ENCODE data around the gene POU6F2.

POU6F2 gene

GRCh38 chr7:39069031-39069430 lies 91.3 kb downstream of the POU6F2 start:
- CTCF ChIA-PET: no interaction called here
- no peak overlapping the region for H3K27ac Mint-ChIP-seq
- H3K36me3 Mint-ChIP-seq: no peaks in the 10 kb centered on the region

GRCh38 chr7:39069896-39070881 lies 92.5 kb downstream of the POU6F2 start:
- H3K27me3 Mint-ChIP-seq: no peaks in the 10 kb centered on the region
- H3K9me3 Mint-ChIP-seq: no peaks in the 10 kb centered on the region
- H3K4me1 Mint-ChIP-seq: no peaks in the 10 kb centered on the region
- no peak overlapping the region for H3K4me3 Mint-ChIP-seq
- DNase-seq: no peak
- no peaks in the 10 kb centered on the region for H3K36me3 Mint-ChIP-seq
- CTCF ChIA-PET: no interaction called here
- H3K27ac Mint-ChIP-seq: no peak overlapping the region

More at GRCh38 chr7:39069031-39069430, 91.3 kb downstream of the POU6F2 start:
- DNase-seq: no peak
- Mint-ChIP-seq H3K27me3 (no peaks in the 10 kb centered on the region), H3K9me3 (no peaks in the 10 kb centered on the region), H3K4me3 (no peak overlapping the region), H3K4me1 (no peaks in the 10 kb centered on the region)

GRCh38 chr7:39071116-39071515 lies 93.4 kb downstream of the POU6F2 start:
- H3K9me3 Mint-ChIP-seq: no peaks in the 10 kb centered on the region
- H3K4me1 Mint-ChIP-seq: no peaks in the 10 kb centered on the region
- H3K36me3 Mint-ChIP-seq: no peaks in the 10 kb centered on the region
- CTCF ChIA-PET: no interaction called here
- no peaks in the 10 kb centered on the region for H3K27me3 Mint-ChIP-seq
- no peak for DNase-seq
- no peak overlapping the region for H3K27ac Mint-ChIP-seq
- H3K4me3 Mint-ChIP-seq: no peak overlapping the region

GRCh38 chr7:39073432-39073831 lies 95.7 kb downstream of the POU6F2 start:
- Mint-ChIP-seq H3K9me3 (no peaks in the 10 kb centered on the region), H3K4me1 (no peaks in the 10 kb centered on the region), H3K27ac (no peak overlapping the region), H3K36me3 (no peaks in the 10 kb centered on the region), H3K27me3 (no peaks in the 10 kb centered on the region), H3K4me3 (no peak overlapping the region)
- no peak for DNase-seq
- CTCF ChIA-PET: no interaction called here

GRCh38 chr7:39075210-39075609 lies 97.5 kb downstream of the POU6F2 start:
- Mint-ChIP-seq H3K27me3 (no peaks in the 10 kb centered on the region), H3K9me3 (no peaks in the 10 kb centered on the region), H3K36me3 (no peaks in the 10 kb centered on the region), H3K4me1 (no peaks in the 10 kb centered on the region), H3K27ac (no peak overlapping the region), H3K4me3 (no peak overlapping the region)
- CTCF ChIA-PET: interaction anchor here (1.4 kb wide), 1 partner anchor 9 kb away, joined by 3 read pairs; no protein-coding TSS in a partner anchor
- DNase-seq: no peak

GRCh38 chr7:39083781-39084180 lies 106.1 kb downstream of the POU6F2 start:
- Mint-ChIP-seq H3K9me3 (no peaks in the 10 kb centered on the region), H3K27me3 (peaks cover 5% of the 10 kb centered on the region), H3K4me3 (no peak overlapping the region), H3K4me1 (no peaks in the 10 kb centered on the region), H3K27ac (no peak overlapping the region), H3K36me3 (no peaks in the 10 kb centered on the region)
- DNase-seq: no peak
- CTCF ChIA-PET: no interaction called here

- DNase-seq: no peak
- Mint-ChIP-seq H3K9me3 (no peaks in the 10 kb centered on the region), H3K27me3 (peaks cover 5% of the 10 kb centered on the region), H3K27ac (no peak overlapping the region), H3K4me1 (no peaks in the 10 kb centered on the region), H3K4me3 (no peak overlapping the region), H3K36me3 (no peaks in the 10 kb centered on the region)
- CTCF ChIA-PET: no interaction called here
Observed at GRCh38 chr7:39084349-39084748, 106.6 kb downstream of the POU6F2 start.

GRCh38 chr7:39085189-39085588 lies 107.5 kb downstream of the POU6F2 start:
- no peaks in the 10 kb centered on the region for H3K4me1 Mint-ChIP-seq
- no peak overlapping the region for H3K27ac Mint-ChIP-seq
- H3K9me3 Mint-ChIP-seq: no peaks in the 10 kb centered on the region
- no peak for DNase-seq
- CTCF ChIA-PET: no interaction called here
- H3K4me3 Mint-ChIP-seq: no peak overlapping the region
- no peaks in the 10 kb centered on the region for H3K36me3 Mint-ChIP-seq
- H3K27me3 Mint-ChIP-seq: peaks cover 5% of the 10 kb centered on the region

- Mint-ChIP-seq H3K9me3 (no peaks in the 10 kb centered on the region), H3K4me3 (no peak overlapping the region), H3K36me3 (no peaks in the 10 kb centered on the region), H3K27ac (no peak overlapping the region), H3K27me3 (peaks cover 5% of the 10 kb centered on the region), H3K4me1 (no peaks in the 10 kb centered on the region)
- no peak for DNase-seq
- CTCF ChIA-PET: interaction anchor here (0.7 kb wide), 1 partner anchor 622 kb away, joined by 3 read pairs; no protein-coding TSS in a partner anchor
Observed at GRCh38 chr7:39085590-39086049, 107.9 kb downstream of the POU6F2 start.

- H3K4me3 Mint-ChIP-seq: no peak overlapping the region
- DNase-seq: no peak
- no peaks in the 10 kb centered on the region for H3K9me3 Mint-ChIP-seq
- H3K36me3 Mint-ChIP-seq: no peaks in the 10 kb centered on the region
- no peaks in the 10 kb centered on the region for H3K4me1 Mint-ChIP-seq
- H3K27me3 Mint-ChIP-seq: peaks cover 5% of the 10 kb centered on the region
- no peak overlapping the region for H3K27ac Mint-ChIP-seq
- CTCF ChIA-PET: no interaction called here
Observed at GRCh38 chr7:39086638-39087360, 109.1 kb downstream of the POU6F2 start.

- Mint-ChIP-seq H3K4me1 (no peaks in the 10 kb centered on the region), H3K27me3 (peaks cover 5% of the 10 kb centered on the region), H3K36me3 (no peaks in the 10 kb centered on the region), H3K9me3 (no peaks in the 10 kb centered on the region), H3K4me3 (no peak overlapping the region), H3K27ac (no peak overlapping the region)
- no peak for DNase-seq
- CTCF ChIA-PET: no interaction called here
Observed at GRCh38 chr7:39088730-39089593, 111.3 kb downstream of the POU6F2 start.

- Mint-ChIP-seq H3K27ac (no peak overlapping the region), H3K9me3 (no peaks in the 10 kb centered on the region), H3K4me3 (no peak overlapping the region), H3K36me3 (no peaks in the 10 kb centered on the region), H3K27me3 (no peaks in the 10 kb centered on the region), H3K4me1 (no peaks in the 10 kb centered on the region)
- no peak for DNase-seq
- CTCF ChIA-PET: no interaction called here
Observed at GRCh38 chr7:39091145-39091544, 113.4 kb downstream of the POU6F2 start.

- Mint-ChIP-seq H3K36me3 (no peaks in the 10 kb centered on the region), H3K27me3 (no peaks in the 10 kb centered on the region), H3K4me3 (no peak overlapping the region), H3K4me1 (no peaks in the 10 kb centered on the region), H3K27ac (no peak overlapping the region), H3K9me3 (no peaks in the 10 kb centered on the region)
- CTCF ChIA-PET: no interaction called here
- no peak for DNase-seq
Observed at GRCh38 chr7:39091774-39092173, 114.1 kb downstream of the POU6F2 start.

GRCh38 chr7:39094731-39095130 lies 117.0 kb downstream of the POU6F2 start:
- Mint-ChIP-seq H3K4me1 (no peaks in the 10 kb centered on the region), H3K36me3 (no peaks in the 10 kb centered on the region), H3K9me3 (no peaks in the 10 kb centered on the region), H3K27me3 (no peaks in the 10 kb centered on the region), H3K27ac (no peak overlapping the region), H3K4me3 (no peak overlapping the region)
- no peak for DNase-seq
- CTCF ChIA-PET: no interaction called here

Measured in activated naive CD4-positive, alpha-beta T cell treated with anti-CD3 and anti-CD28 coated beads, Interleukin-2, amount 10 ng/mL, durations not matched to agents 7 days and 5 days (primary cell).